Measurements from ENCODE around the gene OR51B5.
"Not testable (repeated sequence)": the region's sequence is repeated elsewhere in the genome, so short reads cannot be mapped to it uniquely, and the experiment has no call there.

OR51B5 gene

GRCh38 chr11:5335170-5335569 lies 8.2 kb downstream of the OR51B5 start:
- TF ChIP-seq CTCF (IDR thresholded peaks at IDR 0.05; ENCODE audit: borderline replicate concordance, insufficient read depth, low read depth, low read length), result no peak
- H3K4me3 ChIP-seq (ENCODE audit: low read depth, low read length), result no peak overlapping the region

GRCh38 chr11:5324197-5324596 lies 19.1 kb downstream of the OR51B5 start, which contains the start of gene OR51B2:
OR51B2 (minus strand) TSS chr11:5324297; CDS start chr11:5324297, 0 bp downstream.
- TF ChIP-seq CTCF (IDR thresholded peaks at IDR 0.05; ENCODE audit: borderline replicate concordance, insufficient read depth, low read depth, low read length), result no peak
- H3K4me3 ChIP-seq (ENCODE audit: low read depth, low read length), result no peak within 1 kb of the TSS

- no peak for TF ChIP-seq CTCF (IDR thresholded peaks at IDR 0.05; ENCODE audit: borderline replicate concordance, insufficient read depth, low read depth, low read length)
These were observed 26.0 kb downstream of the OR51B5 start for GRCh38 chr11:5317292-5317691.

GRCh38 chr11:5313326-5314023 lies 29.8 kb downstream of the OR51B5 start:
- H3K4me3 ChIP-seq (ENCODE audit: low read depth, low read length), result not testable (repeated sequence)

More at GRCh38 chr11:5317292-5317691, 26.0 kb downstream of the OR51B5 start:
- H3K4me3 ChIP-seq (ENCODE audit: low read depth, low read length), result no peak overlapping the region

GRCh38 chr11:5310423-5310822 lies 32.9 kb downstream of the OR51B5 start:
- no peak overlapping the region for H3K4me3 ChIP-seq (ENCODE audit: low read depth, low read length)
- TF ChIP-seq CTCF (IDR thresholded peaks at IDR 0.05; ENCODE audit: borderline replicate concordance, insufficient read depth, low read depth, low read length), result no peak

- H3K4me3 ChIP-seq (ENCODE audit: low read depth, low read length), result no peak overlapping the region
- TF ChIP-seq CTCF (IDR thresholded peaks at IDR 0.05; ENCODE audit: borderline replicate concordance, insufficient read depth, low read depth, low read length), result no peak
These were observed 35.9 kb downstream of the OR51B5 start for GRCh38 chr11:5307256-5308019.

GRCh38 chr11:5304046-5304445 lies 39.3 kb downstream of the OR51B5 start:
- TF ChIP-seq CTCF (IDR thresholded peaks at IDR 0.05; ENCODE audit: borderline replicate concordance, insufficient read depth, low read depth, low read length), result no peak
- no peak overlapping the region for H3K4me3 ChIP-seq (ENCODE audit: low read depth, low read length)

Data from GM12875 (cell line).